H54 (cell line): ENCODE results near the gene UBR3.
"Not testable (repeated sequence)": the region's sequence is repeated elsewhere in the genome, so short reads cannot be mapped to it uniquely, and the experiment has no call there.

ENCODE experiments used
- DNase-seq: peaks from one replicate; pipeline ENCODE4 v3.0.0; 2011; ENCODE audit warnings: low spot score, mixed read lengths; ENCODE audit not compliant: insufficient read length
- FAIRE-seq: peaks from 3 replicates; lab custom pipeline; 2011; peaks lifted over from hg19 to GRCh38; lab: Jason Lieb, UNC
- POLR2A ChIP-seq: IDR thresholded peaks from 2 replicates; pipeline ENCODE4 v1.6.1; 2011; ENCODE audit warnings: low read depth, mild to moderate bottlenecking, low read length

Gene UBR3

GRCh38 chr2:169839954-169840746 is 12.9 kb downstream of the UBR3 start:
- TF ChIP-seq POLR2A, result no peak
- FAIRE-seq (no peak), DNase-seq (no peak)

GRCh38 chr2:169840747-169841142 is 13.5 kb downstream of the UBR3 start:
- no peak for DNase-seq
- no peak for FAIRE-seq
- no peak for TF ChIP-seq POLR2A

- not testable (repeated sequence) for FAIRE-seq, DNase-seq
Measured at GRCh38 chr2:169841625-169842024, 14.4 kb downstream of the UBR3 start.

GRCh38 chr2:169845016-169845415 is 17.8 kb downstream of the UBR3 start:
- TF ChIP-seq POLR2A, result no peak
- no peak for DNase-seq
- no peak for FAIRE-seq

GRCh38 chr2:169848959-169849693 is 21.9 kb downstream of the UBR3 start:
- not testable (repeated sequence) for FAIRE-seq, DNase-seq

- FAIRE-seq, result no peak
Measured at GRCh38 chr2:169849710-169850109, 22.5 kb downstream of the UBR3 start.

GRCh38 chr2:169853041-169853668 is 25.9 kb downstream of the UBR3 start:
- TF ChIP-seq POLR2A, result no peak
- FAIRE-seq, result peak; percentile 6

More at GRCh38 chr2:169849710-169850109, 22.5 kb downstream of the UBR3 start:
- no peak for TF ChIP-seq POLR2A
- no peak for DNase-seq

GRCh38 chr2:169855281-169856258 is 28.3 kb downstream of the UBR3 start:
- FAIRE-seq, DNase-seq: not testable (repeated sequence)

More at GRCh38 chr2:169853041-169853668, 25.9 kb downstream of the UBR3 start:
- DNase-seq, result no peak

- DNase-seq (no peak), FAIRE-seq (no peak)
Measured at GRCh38 chr2:169859423-169859822, 32.2 kb downstream of the UBR3 start.

GRCh38 chr2:169860149-169860548 is 32.9 kb downstream of the UBR3 start:
- DNase-seq (no peak), FAIRE-seq (no peak)
- TF ChIP-seq POLR2A, result no peak

More at GRCh38 chr2:169859423-169859822, 32.2 kb downstream of the UBR3 start:
- no peak for TF ChIP-seq POLR2A

GRCh38 chr2:169862816-169863215 is 35.6 kb downstream of the UBR3 start:
- DNase-seq, result no peak
- no peak for TF ChIP-seq POLR2A
- FAIRE-seq, result peak; percentile 69

GRCh38 chr2:169865492-169865891 is 38.2 kb downstream of the UBR3 start:
- FAIRE-seq, result no peak
- DNase-seq, result no peak
- no peak for TF ChIP-seq POLR2A

GRCh38 chr2:169866230-169866629 is 39.0 kb downstream of the UBR3 start:
- not testable (repeated sequence) for DNase-seq, FAIRE-seq
